HEK293 (cell line): ENCODE results near the gene PRDM13.

Experiments used
- KLF1 ChIP-seq: fragments of 450-650 bp; formaldehyde crosslinking; IDR thresholded peaks from 2 replicates; pipeline ENCODE4 v1.5.1; 2016; ENCODE audit warnings: missing biosample characterization, missing genetic modification characterization
- KLF17 ChIP-seq: fragments of 450-650 bp; formaldehyde crosslinking; IDR thresholded peaks from 2 replicates; pipeline ENCODE4 v1.5.1; 2016; ENCODE audit warnings: missing biosample characterization, missing genetic modification characterization
- MYNN ChIP-seq: fragments of 450-650 bp; formaldehyde crosslinking; IDR thresholded peaks from 2 replicates; pipeline ENCODE4 v1.5.1; 2016; ENCODE audit warnings: missing biosample characterization, missing genetic modification characterization, borderline replicate concordance
- RBAK ChIP-seq: fragments of 450-650 bp; formaldehyde crosslinking; IDR thresholded peaks from 2 replicates; pipeline ENCODE4 v1.5.1; 2016; ENCODE audit warnings: missing biosample characterization, missing genetic modification characterization
- ZBTB26 ChIP-seq: fragments of 450-650 bp; formaldehyde crosslinking; optimal IDR thresholded peaks from 2 replicates; pipeline ENCODE3; 2016; ENCODE audit warnings: missing biosample characterization, mild to moderate bottlenecking, missing genetic modification characterization
- ZFP3 ChIP-seq: fragments of 450-650 bp; formaldehyde crosslinking; IDR thresholded peaks from 2 replicates; pipeline ENCODE4 v1.5.1; 2016; ENCODE audit warnings: low read depth, missing biosample characterization, missing genetic modification characterization
- ZNF157 ChIP-seq: fragments of 450-650 bp; formaldehyde crosslinking; IDR thresholded peaks from 2 replicates; pipeline ENCODE4 v1.5.1; 2016; ENCODE audit warnings: missing biosample characterization, missing genetic modification characterization
- ZNF175 ChIP-seq: fragments of 450-650 bp; formaldehyde crosslinking; IDR thresholded peaks from 2 replicates; pipeline ENCODE4 v1.5.1; 2016; ENCODE audit warnings: missing biosample characterization, missing genetic modification characterization
- ZNF211 ChIP-seq: fragments of 450-650 bp; formaldehyde crosslinking; IDR thresholded peaks from 2 replicates; pipeline ENCODE4 v1.5.1; 2016; ENCODE audit warnings: low read depth, missing biosample characterization, missing genetic modification characterization
- ZNF311 ChIP-seq: fragments of 450-650 bp; formaldehyde crosslinking; IDR thresholded peaks from 2 replicates; pipeline ENCODE4 v1.5.1; 2017; ENCODE audit warnings: missing biosample characterization, missing genetic modification characterization, borderline replicate concordance
- ZNF335 ChIP-seq: fragments of 450-650 bp; formaldehyde crosslinking; conservative IDR thresholded peaks from 2 replicates; pipeline ENCODE4 v1.5.1; 2016; ENCODE audit warnings: missing biosample characterization, missing genetic modification characterization
- ZNF391 ChIP-seq: fragments of 450-650 bp; formaldehyde crosslinking; IDR thresholded peaks from 2 replicates; pipeline ENCODE4 v1.5.1; 2016; ENCODE audit warnings: low read depth, missing biosample characterization, missing genetic modification characterization, borderline replicate concordance
- ZNF624 ChIP-seq: fragments of 450-650 bp; formaldehyde crosslinking; IDR thresholded peaks from 2 replicates; pipeline ENCODE4 v1.5.1; 2017; ENCODE audit warnings: missing biosample characterization, missing genetic modification characterization
- ZNF707 ChIP-seq: fragments of 450-650 bp; formaldehyde crosslinking; IDR thresholded peaks from 2 replicates; pipeline ENCODE4 v1.5.1; 2016; ENCODE audit warnings: missing biosample characterization, missing genetic modification characterization
- ZNF830 ChIP-seq: fragments of 450-650 bp; IDR thresholded peaks from 2 replicates; pipeline ENCODE4 v1.5.0; 2018; ENCODE audit warnings: missing biosample characterization, missing genetic modification characterization, low read depth, mild to moderate bottlenecking, moderate library complexity
- ZNF843 ChIP-seq: fragments of 450-650 bp; formaldehyde crosslinking; IDR thresholded peaks from 2 replicates; pipeline ENCODE4 v1.5.1; 2016; ENCODE audit warnings: missing biosample characterization, missing genetic modification characterization
- TF ChIP-seq, protein P1 (sequence below): fragments of 450-650 bp; formaldehyde crosslinking; IDR thresholded peaks from 2 replicates; pipeline ENCODE4 v1.5.1; 2016; ENCODE audit warnings: missing biosample characterization, missing genetic modification characterization, borderline replicate concordance
- TF ChIP-seq, protein P2 (sequence below): fragments of 450-650 bp; formaldehyde crosslinking; IDR thresholded peaks from 2 replicates; pipeline ENCODE4 v1.5.1; 2017; ENCODE audit warnings: missing biosample characterization, missing genetic modification characterization
- TF ChIP-seq, protein P3 (sequence below): fragments of 450-650 bp; formaldehyde crosslinking; IDR thresholded peaks from 2 replicates; pipeline ENCODE4 v1.5.1; 2016; ENCODE audit warnings: missing biosample characterization, missing genetic modification characterization, low read depth

Gene PRDM13

DNA sequence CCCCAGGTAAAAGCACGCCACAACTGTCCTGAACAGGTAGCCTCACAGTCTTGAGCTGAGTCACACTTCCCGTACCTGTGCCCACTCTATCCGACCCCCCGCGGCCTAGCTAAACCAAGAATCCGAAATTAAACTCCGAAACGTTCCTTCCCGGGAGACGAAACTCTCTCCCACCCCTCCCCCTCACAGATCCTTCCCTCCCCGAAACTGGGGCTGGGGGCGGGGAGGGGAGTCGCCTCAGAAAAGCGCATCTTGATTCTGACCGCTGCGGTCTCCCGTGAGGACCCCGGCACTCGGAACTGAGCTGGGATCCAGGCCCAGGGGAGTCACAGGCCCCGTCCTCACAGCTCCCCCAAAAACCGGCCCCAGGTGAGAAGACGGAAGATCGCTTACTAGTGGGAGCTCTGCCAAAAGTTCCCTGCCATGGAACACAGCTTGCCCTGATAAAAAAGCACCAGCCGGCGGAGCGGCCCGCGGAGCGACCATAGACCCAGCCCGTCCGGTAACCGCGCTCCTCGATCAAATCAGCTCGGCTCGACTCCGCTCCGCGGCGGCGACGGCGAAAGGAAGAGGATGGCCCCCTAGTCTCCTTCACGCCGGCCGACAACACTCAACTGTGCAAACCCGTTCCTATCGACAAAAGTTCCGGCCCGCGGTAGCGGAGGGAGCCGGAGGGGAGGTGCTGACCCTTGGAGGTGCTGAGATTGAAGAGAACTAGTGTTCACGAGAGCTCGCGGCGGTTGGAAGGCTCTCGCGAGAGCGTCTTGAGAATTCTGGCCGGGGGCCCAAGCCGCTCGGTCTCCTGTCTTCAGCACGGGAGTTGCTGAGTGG, 38.3 kb upstream of the PRDM13 start, which contains the start of gene CCNC (continued):
- TF ChIP-seq ZNF830 (tag by site-specific recombination) (no peak), ZNF624 (tag by site-specific recombination) (no peak), MYNN (tag by site-specific recombination) (no peak), KLF17 (tag by site-specific recombination) (peak; percentile 85), ZNF175 (tag by site-specific recombination) (no peak), ZNF335 (tag by site-specific recombination) (peak; percentile 78), ZFP3 (tag by site-specific recombination) (0 out of 2 replicates have a peak, but pooled peaks have one; percentile 20), KLF1 (0 out of 2 replicates have a peak, but pooled peaks have one; percentile 31), ZNF707 (tag by site-specific recombination) (no peak), ZNF391 (peak; percentile 90; the same call in 1 of the 2 replicates), ZNF843 (tag by site-specific recombination) (0 out of 2 replicates have a peak, but pooled peaks have one; percentile 68), ZNF157 (tag by site-specific recombination) (no peak), ZBTB26 (tag by site-specific recombination) (peak; percentile 85), ZNF311 (tag by site-specific recombination) (no peak), ZNF211 (tag by site-specific recombination) (no peak), RBAK (tag by site-specific recombination) (no peak)
- TF ChIP-seq, protein P1, sequence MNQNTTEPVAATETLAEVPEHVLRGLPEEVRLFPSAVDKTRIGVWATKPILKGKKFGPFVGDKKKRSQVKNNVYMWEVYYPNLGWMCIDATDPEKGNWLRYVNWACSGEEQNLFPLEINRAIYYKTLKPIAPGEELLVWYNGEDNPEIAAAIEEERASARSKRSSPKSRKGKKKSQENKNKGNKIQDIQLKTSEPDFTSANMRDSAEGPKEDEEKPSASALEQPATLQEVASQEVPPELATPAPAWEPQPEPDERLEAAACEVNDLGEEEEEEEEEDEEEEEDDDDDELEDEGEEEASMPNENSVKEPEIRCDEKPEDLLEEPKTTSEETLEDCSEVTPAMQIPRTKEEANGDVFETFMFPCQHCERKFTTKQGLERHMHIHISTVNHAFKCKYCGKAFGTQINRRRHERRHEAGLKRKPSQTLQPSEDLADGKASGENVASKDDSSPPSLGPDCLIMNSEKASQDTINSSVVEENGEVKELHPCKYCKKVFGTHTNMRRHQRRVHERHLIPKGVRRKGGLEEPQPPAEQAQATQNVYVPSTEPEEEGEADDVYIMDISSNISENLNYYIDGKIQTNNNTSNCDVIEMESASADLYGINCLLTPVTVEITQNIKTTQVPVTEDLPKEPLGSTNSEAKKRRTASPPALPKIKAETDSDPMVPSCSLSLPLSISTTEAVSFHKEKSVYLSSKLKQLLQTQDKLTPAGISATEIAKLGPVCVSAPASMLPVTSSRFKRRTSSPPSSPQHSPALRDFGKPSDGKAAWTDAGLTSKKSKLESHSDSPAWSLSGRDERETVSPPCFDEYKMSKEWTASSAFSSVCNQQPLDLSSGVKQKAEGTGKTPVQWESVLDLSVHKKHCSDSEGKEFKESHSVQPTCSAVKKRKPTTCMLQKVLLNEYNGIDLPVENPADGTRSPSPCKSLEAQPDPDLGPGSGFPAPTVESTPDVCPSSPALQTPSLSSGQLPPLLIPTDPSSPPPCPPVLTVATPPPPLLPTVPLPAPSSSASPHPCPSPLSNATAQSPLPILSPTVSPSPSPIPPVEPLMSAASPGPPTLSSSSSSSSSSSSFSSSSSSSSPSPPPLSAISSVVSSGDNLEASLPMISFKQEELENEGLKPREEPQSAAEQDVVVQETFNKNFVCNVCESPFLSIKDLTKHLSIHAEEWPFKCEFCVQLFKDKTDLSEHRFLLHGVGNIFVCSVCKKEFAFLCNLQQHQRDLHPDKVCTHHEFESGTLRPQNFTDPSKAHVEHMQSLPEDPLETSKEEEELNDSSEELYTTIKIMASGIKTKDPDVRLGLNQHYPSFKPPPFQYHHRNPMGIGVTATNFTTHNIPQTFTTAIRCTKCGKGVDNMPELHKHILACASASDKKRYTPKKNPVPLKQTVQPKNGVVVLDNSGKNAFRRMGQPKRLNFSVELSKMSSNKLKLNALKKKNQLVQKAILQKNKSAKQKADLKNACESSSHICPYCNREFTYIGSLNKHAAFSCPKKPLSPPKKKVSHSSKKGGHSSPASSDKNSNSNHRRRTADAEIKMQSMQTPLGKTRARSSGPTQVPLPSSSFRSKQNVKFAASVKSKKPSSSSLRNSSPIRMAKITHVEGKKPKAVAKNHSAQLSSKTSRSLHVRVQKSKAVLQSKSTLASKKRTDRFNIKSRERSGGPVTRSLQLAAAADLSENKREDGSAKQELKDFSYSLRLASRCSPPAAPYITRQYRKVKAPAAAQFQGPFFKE (tag by site-specific recombination) = no peak
- TF ChIP-seq, protein P2, sequence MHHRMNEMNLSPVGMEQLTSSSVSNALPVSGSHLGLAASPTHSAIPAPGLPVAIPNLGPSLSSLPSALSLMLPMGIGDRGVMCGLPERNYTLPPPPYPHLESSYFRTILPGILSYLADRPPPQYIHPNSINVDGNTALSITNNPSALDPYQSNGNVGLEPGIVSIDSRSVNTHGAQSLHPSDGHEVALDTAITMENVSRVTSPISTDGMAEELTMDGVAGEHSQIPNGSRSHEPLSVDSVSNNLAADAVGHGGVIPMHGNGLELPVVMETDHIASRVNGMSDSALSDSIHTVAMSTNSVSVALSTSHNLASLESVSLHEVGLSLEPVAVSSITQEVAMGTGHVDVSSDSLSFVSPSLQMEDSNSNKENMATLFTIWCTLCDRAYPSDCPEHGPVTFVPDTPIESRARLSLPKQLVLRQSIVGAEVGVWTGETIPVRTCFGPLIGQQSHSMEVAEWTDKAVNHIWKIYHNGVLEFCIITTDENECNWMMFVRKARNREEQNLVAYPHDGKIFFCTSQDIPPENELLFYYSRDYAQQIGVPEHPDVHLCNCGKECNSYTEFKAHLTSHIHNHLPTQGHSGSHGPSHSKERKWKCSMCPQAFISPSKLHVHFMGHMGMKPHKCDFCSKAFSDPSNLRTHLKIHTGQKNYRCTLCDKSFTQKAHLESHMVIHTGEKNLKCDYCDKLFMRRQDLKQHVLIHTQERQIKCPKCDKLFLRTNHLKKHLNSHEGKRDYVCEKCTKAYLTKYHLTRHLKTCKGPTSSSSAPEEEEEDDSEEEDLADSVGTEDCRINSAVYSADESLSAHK (tag by site-specific recombination) = peak; percentile 30; the same call in 1 of the 2 replicates
- TF ChIP-seq, protein P3, sequence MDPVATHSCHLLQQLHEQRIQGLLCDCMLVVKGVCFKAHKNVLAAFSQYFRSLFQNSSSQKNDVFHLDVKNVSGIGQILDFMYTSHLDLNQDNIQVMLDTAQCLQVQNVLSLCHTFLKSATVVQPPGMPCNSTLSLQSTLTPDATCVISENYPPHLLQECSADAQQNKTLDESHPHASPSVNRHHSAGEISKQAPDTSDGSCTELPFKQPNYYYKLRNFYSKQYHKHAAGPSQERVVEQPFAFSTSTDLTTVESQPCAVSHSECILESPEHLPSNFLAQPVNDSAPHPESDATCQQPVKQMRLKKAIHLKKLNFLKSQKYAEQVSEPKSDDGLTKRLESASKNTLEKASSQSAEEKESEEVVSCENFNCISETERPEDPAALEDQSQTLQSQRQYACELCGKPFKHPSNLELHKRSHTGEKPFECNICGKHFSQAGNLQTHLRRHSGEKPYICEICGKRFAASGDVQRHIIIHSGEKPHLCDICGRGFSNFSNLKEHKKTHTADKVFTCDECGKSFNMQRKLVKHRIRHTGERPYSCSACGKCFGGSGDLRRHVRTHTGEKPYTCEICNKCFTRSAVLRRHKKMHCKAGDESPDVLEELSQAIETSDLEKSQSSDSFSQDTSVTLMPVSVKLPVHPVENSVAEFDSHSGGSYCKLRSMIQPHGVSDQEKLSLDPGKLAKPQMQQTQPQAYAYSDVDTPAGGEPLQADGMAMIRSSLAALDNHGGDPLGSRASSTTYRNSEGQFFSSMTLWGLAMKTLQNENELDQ (tag by site-specific recombination) = no peak
